Activated CD4-positive, CD25-positive, alpha-beta regulatory T cell treated with anti-CD3 and anti-CD28 coated beads, Interleukin-2, amount 50 U/mL, for 24 hours (primary cell): ENCODE data around the gene AGBL1.
"Not testable (repeated sequence)": the region's sequence is repeated elsewhere in the genome, so short reads cannot be mapped to it uniquely, and the experiment has no call there.

Source experiments
- ATAC-seq, 2 donors: fragments of 150-1000 bp; cut with Tn5 transposase; one replicate each; pipeline ENCODE4 v1.10.0; 2021; ENCODE audit warnings: mild to moderate bottlenecking in 1 of 2, moderate library complexity in 1 of 2

Gene AGBL1

GRCh38 chr15:86846036-86846435 lies 766.4 kb downstream of the AGBL1 start:
- ATAC-seq, result no peak

DNA sequence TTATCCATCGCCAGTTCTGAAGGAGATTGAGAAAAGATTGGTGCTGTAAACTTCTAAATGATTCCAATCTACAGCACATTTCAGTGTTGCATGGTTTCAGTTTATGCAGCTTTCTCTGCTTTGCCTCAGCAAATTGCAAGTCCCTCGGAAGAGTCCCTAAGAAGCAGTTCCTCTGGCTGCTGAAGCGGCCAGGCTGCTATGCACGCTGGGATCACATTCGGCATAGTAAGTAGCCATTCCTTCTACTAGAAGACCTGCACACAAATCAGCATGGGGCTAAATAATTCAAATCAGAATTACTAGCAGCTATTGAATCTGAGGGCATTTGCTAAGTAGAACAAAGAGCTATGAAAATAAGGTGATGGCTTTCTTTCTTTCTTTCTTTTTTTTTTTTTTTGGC lies 769.5 kb downstream of the AGBL1 start:
- ATAC-seq, result no peak

GRCh38 chr15:86849558-86850285 lies 770.1 kb downstream of the AGBL1 start:
- no peak for ATAC-seq

DNA sequence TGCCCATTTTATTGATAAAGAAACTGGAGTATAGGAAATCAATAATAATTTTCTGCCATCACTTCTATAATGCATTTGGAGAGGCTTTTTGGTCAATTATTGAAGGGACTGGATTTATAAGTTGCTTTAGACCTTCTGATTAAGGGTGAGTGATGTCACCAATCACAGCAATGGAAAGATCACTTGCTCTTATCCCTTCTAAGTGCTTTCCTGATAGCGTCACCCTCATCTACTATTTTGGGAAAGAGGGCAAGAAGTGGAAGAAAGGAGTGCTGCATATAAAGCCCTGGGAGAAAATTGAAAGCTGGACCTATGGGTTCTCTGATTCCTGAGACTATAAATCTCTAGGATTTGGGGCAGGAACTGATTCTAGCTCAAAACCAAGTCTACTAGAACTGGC lies 771.3 kb downstream of the AGBL1 start:
- ATAC-seq, result no peak

DNA sequence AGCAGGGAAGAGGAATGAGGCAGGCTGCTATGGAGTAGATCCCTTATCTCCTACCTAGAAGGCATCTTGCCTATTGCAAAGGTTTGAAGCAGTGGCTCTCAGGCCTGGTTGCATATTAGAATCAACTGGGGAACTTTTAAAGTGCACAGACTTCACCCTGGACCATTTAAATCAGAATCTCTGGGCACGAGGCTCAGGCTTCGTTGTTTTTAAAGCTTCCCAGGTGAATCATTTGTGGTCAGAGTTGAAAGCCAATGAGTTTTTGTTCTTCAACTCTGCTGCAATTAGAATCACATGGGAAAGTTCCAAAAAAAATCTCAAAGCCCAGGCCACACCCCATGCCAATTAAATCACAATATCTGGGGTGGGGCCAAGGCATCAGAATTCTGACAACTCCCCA lies 773.1 kb downstream of the AGBL1 start:
- no peak for ATAC-seq

- ATAC-seq, result no peak
These were observed 774.5 kb downstream of the AGBL1 start for GRCh38 chr15:86854176-86854575.

DNA sequence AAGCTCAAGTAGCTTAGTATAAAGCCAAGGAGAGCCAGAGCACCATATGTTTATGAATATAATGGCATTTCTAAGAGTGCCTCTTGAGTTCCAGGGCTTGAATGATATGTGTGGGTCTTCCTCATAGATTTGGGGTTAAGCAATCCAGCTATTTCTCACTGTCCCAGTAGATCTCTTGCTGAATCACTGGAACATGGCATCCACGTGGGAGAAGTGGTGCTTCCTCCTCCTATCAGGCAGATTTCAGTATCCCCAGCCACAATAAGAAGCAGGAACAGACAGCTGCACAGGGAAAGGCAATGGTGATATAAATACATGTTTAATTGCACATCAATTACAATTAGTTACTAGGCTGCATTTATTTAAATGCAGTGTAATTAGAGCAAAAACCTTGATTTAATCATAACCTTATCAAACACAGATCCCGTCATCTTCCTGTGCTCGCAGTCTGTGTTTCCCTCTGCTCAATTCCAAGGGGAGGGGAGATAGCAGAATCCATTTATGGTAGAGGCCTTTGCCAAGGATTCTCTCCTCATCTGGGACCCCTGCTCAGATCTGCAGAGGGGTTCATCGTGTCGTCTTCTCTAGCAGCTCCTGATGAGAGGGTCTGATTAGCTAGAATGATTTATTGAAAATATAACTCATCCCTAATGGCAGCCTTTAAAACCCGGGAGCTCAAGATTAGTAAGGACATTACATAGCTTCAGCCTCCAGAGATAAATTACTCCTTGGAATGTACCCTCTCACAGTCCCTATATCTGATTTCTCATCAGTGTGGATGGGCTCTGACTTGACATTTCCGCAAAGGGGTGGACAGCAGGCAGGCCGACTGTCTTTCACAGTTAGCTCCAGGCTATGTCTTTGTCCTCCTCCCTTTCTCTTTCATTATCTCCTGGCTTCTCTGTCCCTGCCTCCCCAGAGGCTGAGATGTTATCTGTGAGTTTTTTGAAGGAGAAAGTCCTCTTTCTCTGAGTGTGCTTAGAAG lies 775.9 kb downstream of the AGBL1 start:
- no peak for ATAC-seq

GRCh38 chr15:86857701-86858100 lies 778.0 kb downstream of the AGBL1 start:
- no peak for ATAC-seq

DNA sequence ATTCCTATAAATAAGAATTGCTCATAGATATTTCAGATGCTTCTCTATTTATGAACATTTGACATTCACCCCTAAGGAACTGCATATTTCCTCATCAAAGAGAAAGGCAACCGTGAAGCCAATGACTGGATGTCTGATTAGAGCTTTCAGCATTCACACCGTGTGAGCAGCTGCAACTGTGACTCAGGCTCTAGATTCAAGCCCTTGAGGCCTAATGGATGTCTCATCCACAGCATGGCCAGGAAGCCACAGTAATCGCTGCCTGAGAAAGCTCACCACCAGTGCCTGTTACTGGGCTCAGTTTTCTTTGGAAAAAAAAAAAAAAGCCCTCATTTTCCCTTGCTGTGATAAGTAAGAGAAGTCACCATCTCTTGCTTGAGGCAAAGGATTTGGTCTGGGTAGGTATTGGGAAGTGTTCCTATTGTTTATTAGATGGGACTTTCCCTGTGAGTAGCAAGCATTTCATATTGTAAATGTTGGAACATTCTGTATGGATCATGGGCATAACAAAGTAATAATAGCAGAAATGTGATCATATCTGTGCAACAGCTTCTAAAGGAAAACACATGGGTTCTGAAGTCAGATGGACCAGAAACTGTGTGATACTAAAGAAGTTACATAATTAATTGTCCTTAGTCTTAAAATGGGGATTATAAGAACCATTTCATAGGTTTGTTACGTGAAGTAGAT lies 783.7 kb downstream of the AGBL1 start:
- no peak for ATAC-seq

DNA sequence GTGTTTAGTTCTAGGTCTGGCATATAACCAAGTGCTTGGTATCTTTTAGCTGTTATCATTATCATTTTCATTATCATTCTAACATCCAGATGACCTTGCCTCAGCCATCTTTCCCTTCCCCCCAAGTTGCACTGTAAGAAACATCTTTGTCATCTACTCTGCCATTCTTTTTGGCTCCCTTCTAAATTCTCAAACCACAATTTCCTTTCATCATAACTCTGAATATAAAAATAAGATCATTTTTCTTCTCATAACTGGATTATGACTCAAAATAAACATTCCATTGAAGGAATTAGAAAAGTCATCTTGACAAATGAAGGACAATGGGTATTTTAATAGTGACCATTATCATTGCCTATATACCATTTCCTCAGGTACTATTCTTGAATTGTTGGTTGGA lies 786.2 kb downstream of the AGBL1 start:
- no peak for ATAC-seq

GRCh38 chr15:86870846-86871245 lies 791.2 kb downstream of the AGBL1 start:
- ATAC-seq, result no peak

GRCh38 chr15:86871964-86872363 lies 792.3 kb downstream of the AGBL1 start:
- no peak for ATAC-seq

DNA sequence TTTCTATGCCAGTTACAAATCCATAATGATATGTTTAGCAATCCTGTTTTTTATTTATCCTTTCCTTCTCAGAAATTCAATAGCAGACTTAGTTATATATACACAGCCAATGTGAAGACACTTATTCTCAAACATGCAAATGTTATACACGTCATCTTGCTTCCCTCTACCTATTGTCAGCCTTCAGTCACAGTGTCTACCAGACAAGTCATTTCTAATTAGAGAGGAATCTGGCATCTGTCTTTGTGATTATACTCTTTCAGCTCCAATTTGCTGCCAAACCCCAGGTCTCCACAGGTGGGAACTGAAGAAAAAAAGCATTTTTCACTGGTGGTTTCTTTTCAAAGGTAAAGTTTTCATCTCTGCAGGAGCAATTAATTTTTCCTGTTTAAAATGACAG lies 793.1 kb downstream of the AGBL1 start:
- ATAC-seq, result no peak

DNA sequence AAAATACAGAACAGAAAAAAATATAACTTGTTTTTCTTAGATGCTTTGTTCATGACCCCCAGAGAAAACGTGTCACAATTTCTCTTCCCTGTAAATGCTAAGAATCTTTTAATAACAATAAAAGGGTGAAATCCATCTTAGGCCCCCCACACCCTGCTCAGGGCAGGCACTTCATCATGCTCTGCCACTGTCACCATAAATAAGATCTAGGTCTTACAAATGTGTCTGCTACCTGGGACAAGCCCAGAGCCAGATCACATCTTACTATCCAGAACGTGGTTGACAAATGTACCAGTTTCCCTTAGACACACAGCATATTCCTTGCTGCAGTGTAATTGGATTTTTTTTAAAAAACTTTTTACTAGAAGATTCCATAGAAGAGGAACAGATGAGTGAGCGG lies 795.4 kb downstream of the AGBL1 start:
- no peak for ATAC-seq

- ATAC-seq, result no peak
These were observed 796.8 kb downstream of the AGBL1 start for GRCh38 chr15:86876387-86876944.

- ATAC-seq, result no peak
These were observed 797.5 kb downstream of the AGBL1 start for GRCh38 chr15:86877171-86877631.

- ATAC-seq, result not testable (repeated sequence)
These were observed 799.2 kb downstream of the AGBL1 start for GRCh38 chr15:86878844-86879243.

DNA sequence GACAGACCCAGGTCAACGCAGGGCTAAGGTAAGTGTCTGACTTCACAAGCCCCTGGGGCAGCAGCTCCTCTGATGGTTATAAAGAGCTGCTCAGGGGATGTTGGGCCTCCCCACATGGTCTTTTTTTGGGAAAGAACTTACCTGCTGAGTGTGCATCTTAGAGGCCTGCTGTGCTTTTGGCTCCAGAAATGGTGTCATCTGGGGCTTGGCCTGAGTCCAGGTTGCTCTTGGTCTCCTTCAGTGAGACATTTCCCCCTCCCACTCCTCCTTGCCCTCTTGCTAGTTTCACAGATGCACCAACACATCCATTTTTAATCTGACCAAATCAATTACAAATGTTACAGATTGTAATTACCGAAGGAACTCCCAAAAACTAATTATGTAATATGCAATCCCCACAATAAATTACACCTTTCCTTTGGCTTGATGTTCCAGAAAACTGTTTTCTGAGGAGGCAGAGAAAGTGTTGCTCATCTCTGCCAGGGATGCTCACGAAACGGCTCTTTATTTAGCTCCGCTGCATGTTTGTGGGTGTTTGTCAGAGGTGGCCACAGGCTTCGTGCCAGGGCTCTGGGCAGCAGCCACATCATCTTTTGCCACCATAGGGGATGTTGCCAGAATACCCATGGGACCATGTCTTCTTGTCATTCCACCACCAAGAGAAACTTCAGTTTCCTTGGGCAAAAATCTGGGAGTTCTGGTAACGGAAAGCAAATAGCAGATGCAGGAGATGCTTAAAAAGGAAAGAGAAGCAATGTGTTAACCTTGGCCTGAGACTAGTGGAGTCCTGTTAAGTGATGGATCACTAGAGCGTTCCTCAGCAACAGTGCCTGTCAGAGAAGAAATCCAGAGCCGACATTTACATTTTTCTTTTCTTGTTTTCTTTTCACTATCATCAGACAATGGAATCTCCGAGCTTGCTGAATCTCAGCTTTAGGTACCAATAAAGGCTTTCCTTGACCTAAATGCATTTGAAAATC lies 799.9 kb downstream of the AGBL1 start:
- no peak for ATAC-seq

- no peak for ATAC-seq
These were observed 805.9 kb downstream of the AGBL1 start for GRCh38 chr15:86885616-86886015.

GRCh38 chr15:86892774-86893449 lies 813.2 kb downstream of the AGBL1 start:
- no peak for ATAC-seq

GRCh38 chr15:86894269-86894668 lies 814.6 kb downstream of the AGBL1 start:
- ATAC-seq, result no peak
